DMS79 treated with DMSO at 0.1 percent for 48 hours (cell line): ENCODE results near the gene SHOC2.

ENCODE experiments used
- DNase-seq: peaks from one replicate; lab custom pipeline; 2025; lab: John Stamatoyannopoulos, UW

The SHOC2 gene

DNA sequence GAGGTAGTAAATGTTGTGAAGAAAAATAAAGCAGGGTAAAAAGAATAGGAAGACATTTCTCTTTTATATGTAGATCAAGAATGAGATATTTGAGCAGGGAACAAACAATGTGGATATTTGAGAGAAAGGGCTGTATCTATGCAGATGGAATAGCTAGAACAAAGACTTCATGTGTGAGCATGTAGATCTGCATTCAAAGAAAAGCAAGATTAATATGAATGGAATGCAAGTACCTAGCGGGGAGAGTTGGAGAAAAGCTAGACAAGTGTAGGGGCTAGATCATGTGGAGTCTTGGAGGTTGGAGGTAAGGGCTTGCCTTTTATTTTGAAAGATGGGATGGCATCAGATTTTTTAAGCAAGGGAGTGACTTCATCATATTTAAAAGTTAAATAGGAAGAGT, 27.1 kb downstream of the SHOC2 start:
- DNase-seq: no peak

DNA sequence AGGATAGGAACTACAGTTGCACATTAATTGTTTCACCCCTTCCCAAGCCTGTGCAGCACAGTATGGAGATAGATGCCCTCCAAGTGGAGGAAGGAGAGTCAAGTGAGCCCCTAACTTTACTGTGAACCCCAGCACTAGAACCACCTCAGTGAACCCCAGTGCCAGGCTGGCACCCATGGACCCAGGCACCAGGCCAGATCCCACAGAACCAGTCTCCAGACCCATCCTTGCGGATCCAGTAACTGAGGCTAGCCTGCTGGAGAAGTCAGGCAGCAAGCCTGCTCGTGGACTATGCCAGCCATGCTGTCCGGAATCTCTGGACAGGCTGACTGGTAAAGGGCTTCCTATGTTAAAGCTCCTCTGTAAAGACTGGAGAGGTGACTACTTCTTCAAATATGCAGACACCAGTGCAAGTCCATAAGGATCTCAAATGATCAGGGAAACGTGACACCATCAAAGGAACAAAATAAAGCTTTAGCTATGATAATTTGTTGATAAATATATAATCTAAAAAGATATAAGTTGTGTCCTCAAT, 27.7 kb downstream of the SHOC2 start:
- DNase-seq: no peak

DNA sequence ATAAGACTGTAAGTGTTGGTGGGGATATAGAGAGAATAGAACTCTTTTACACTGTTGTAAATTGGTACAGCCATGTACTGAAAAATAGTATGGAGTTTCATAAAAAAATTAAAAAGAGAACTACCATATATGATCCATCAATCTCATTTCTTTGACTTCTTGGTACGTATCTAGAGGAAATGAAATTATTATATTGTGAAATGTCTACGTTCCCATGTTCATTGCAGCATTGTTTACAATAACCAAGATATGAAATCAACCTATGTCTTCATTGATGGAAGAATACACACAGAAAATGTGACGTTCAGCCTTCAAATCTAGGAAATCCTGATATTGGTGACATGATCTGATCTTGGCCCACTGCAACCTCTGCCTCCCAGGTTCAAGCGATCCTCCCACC, 32.0 kb downstream of the SHOC2 start:
- DNase-seq: no peak

DNA sequence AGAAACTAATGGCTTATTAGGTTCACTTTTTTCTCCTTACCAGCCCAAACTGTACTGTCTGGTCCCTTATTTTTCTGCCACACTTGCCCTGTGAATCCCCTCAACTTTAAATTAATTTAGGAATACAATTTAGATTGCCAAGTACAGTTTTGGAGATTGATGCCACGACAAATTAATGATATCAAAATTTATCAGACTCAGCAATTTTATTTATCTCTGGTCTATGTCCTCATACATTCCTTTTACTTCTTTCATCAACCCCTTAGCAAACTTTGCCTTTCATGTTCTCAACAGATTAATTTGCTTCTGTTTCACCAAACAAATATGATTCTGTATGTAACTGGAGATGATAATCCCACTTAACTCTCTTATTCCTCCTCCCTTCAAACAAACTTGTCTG, 38.2 kb downstream of the SHOC2 start:
- DNase-seq: no peak

DNA sequence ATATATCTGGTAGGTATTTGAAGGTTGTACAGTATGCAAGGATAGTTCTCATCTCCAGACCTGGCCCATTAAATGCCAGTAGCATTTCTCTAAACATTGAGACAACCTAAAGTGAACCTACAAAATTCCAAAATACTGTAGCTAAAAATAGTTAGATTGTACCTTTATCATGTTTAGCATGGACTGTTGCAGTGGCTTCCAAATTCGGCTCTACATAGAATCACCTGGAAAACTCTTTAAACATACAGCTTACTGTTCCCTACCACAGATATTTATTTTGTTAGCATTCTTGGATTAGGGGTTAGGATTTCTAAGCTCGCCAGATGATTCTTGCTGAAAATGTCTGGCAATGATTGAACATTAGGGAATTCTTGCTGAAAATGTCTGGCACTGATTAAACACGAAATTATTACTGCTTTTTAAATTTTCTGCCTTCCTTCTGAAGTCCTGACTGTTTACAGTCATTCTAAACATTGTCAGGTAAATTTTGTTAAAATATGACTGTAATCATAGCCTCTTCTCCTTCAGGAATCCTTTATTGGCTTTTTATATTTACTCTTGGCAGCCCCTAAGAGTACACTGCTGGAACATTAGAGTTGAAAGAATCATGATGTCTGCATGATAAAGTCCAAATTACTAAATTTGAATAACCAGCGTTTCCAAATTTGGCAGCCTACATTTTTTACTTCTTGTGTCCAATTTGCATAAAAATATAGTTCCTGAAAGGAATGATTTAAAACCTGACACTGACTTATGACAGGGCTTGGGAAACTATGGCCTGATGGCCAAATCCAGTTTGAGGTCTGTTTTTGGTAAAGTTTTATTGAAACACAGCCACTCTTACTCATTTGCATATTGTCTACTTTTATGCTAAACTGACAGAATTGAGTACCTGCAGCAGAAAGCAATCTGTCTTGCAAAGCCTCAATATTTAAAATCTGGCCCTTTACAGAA, 40.3 kb downstream of the SHOC2 start:
- DNase-seq: no peak

DNA sequence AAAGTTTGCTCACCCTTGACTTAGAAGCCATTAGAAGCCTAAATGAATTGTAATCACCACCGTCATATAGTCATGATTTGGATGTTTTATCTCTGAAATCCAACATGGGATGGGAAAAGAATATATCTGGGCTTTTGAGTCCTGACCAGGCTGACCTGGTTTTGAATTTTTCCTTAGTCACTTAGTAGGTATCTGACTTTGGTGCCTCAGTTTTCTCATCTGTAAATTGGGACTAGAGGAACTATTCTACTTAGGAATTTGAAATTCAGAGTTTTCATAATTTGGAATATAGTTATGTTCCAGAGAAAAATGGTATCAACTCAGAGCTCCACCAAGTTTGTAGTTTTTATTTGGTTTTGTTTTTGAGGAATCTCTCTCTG, 40.9 kb downstream of the SHOC2 start:
- DNase-seq: no peak

DNA sequence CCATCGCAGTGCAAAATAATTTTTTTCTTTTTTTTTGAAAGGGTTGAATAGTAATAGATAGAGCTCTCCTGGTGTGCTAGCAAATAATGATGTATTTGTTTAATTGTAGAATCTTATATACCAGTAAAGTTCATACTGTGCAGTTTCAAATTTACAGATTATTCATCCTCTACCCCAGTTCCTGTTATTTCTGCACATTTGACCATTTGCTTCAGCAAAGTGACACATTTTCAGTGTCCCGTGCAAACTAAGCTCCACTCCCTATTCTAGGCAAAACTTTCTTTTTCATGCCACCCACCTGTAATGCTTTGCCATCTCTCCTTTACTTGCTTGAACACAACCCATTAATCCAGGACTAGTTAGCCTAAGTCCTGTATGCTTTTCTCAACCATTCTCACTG, 43.0 kb downstream of the SHOC2 start:
- no peak for DNase-seq

DNA sequence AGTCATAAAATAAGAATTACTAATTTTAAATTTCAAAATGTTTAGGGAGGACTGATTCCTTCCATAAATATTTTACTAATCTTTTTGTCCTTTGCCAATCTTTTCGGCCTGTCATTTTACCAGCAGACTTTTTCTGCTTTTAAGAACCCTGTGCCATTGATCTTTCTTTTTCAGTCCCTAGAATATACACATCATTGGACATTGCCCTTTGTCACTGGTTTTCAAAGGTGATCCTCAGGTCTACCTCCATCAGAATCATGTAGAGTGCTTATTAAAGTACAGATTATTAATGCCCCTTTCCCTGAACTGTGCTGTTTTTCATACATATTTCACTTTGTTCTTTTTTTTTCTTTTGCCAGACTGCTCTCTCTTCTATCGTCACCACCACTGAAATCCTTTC, 43.8 kb downstream of the SHOC2 start:
- no peak for DNase-seq

DNA sequence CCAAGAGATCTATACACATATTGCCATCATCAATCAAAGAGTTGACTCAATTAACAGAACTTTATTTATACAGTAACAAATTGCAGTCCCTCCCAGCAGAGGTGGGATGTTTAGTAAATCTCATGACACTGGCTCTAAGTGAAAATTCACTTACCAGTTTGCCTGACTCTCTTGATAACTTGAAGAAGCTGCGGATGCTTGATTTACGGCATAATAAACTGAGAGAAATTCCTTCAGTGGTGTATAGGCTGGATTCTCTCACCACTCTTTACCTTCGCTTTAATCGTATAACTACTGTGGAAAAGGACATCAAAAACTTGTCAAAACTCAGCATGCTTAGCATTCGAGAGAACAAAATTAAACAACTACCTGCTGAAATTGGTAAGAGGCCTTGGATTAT, 45.3 kb downstream of the SHOC2 start:
- DNase-seq: no peak

DNA sequence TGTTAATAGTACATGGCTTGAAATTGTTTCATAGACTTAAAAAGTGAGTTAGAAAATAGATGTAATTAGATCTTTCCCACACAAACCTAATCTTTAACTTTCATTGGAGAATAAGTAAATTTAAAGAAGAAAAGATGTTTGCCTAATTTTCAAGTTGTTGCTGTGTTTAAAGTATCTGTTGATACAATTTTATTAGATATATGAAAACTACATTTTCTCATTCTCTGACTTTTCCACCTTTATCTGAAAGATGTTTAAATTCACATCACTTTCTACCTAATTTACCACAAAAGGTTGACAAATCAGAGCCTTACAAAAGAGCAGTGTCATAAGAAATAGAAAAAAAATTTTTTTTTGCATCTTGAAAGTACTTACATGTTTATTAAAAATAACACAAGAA, 45.8 kb downstream of the SHOC2 start:
- no peak for DNase-seq

DNA sequence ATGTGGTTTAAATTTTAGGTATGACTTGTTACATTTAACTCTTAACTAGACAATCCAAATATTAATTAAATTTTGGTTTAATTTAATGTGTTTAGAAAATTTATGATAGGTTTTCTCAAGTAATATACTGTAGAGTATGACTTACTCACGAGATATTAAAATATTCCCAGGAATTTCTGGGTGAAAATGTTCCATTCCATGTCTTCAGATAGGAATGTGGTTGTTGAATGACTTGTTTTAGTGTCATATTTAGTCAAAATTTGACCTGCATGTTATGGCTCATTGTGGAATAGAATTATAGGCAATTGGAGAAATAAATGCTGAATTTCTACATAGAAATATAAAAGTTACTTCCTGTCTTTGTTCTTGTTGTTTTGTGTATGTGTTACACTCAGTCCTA, 46.7 kb downstream of the SHOC2 start:
- DNase-seq: no peak

DNA sequence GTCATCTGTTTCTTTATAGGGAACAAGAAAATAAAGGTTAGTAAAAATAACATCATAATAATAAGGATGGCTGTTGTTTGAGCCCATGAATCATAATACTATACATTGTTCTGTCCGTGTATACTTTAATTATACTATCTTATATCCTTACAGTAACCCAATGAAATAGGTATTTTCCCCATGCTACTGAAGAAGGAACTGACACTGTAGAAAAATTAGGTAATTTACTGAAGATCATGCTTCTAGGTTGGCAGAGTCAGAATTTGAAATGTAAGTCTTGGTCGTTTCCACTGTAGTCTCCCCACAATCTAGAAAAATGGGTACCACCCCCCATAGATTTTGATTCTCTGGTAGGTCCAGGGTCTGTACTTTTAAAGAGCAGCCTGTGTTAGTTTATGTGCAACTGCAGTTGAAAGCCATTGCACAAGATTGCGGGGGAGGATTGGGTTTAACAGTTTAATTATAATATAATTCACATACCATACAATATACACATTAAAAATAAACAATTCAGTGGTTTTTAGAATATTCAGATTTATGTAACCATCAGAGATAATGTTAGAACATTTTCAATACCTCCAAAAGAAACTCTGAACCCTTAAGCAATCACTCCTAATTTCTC, 47.7 kb downstream of the SHOC2 start:
- DNase-seq: no peak

DNA sequence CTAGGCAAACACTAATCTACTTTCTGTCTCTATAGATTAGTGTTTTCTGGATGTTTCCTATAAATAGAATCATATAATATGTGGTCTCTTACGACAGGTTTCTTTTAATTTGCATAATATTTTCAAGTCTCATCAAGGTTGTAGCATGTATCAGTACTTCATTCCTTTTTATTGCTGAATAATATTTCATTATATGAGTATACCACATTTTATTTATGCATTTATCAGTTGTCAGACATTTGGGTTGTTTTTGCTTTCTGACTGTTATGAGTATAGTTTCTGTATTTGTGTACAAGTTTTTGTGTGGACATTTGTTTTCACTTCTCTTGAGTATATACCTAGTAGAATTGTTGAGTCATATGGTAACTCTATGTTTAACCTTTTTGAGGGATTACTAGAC, 48.2 kb downstream of the SHOC2 start:
- no peak for DNase-seq

DNA sequence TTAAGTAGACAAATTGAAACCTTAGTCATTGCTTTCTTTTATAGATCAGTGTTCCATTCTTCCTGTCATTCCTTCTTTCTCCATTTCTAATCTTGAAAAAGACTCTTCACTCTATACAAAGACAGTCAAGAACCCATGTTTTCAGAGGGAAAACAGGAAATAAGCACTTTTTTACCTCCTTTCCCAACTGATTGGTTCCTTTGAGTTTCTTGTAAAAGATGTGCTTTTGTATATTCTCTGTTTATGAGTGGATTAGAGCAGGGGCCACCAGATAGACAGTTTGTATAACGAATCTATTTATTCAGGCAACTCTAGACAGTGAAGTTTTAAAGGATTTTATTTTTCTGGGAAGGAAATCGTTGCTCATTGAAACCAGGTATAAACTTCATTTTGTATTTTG, 49.8 kb downstream of the SHOC2 start:
- DNase-seq: no peak

DNA sequence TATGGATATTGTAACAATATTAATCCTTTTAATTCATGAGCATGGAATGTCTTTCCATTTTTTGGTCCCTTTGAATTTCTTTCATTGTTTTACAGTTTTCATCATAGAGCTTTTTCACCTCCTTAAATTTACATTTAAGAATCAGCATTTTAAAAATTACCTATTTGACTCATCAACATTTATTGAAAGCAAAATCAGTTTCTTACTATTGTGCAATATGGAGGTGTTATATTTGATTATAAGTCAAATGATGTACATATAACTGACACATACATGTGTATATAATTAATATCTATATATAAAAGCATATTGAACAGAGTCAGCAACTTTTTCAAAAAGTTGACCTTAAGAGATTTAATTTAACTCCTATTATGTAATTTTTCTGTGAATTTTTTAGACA, 52.2 kb downstream of the SHOC2 start:
- DNase-seq: no peak

DNA sequence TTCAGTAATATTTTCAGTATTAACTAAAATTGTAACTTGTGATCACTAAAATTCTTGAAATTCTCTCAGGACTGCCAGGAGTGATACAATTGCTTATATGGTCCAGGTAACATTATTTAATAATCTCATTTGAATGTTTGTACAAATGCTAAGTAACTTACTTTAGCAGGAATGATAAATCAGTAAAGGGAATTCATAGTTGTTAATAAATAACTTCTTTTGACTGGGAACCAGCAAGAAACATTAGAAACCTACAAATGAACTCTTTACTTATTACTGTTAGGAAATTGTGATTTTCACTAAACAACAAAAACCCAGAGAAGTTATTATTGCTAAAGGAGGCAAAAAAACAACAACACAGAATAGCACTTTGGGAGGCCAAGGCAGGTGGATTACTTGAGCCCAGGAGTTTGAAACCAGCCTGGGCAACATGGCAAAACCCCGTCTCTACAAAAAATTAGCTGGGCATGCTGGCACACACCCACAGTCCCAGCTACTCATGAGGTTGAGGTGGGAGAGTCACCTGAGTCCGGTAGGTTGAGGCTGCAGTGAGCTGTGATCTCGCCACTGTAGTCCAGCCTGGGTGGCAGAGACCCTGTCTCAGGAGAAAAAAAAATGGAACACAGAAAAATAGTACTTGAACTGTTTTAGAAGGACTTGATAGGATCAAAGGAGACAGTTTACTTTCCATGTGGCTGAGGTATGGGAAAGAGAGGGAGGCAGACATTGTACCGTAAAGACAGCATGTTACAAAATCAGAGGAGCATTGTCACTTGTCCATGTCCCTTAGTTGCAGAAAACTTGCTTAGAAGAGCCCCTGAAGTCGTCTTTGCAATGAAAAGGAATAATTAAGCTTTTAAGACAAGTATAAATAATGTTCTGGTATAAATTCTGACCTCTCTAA, 53.1 kb downstream of the SHOC2 start:
- no peak for DNase-seq

DNA sequence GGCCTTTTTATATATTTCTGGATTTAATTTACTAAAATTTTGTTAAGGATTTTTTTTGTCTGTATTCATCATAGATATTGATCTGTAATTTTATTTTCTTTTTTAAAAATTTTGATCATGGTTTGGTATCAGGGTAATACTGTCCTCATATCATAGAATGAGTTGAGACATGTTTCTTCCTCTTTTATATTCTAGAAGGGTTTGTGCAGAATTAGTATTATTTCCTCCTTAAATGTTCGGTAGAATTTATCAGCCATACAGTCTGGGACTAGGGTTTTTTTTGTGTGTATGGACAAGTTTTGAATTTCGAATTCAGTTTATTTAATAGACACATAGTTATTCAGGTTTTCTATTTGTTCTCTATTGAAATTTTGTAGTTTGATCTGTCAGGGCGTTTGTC, 54.0 kb downstream of the SHOC2 start:
- DNase-seq: no peak

DNA sequence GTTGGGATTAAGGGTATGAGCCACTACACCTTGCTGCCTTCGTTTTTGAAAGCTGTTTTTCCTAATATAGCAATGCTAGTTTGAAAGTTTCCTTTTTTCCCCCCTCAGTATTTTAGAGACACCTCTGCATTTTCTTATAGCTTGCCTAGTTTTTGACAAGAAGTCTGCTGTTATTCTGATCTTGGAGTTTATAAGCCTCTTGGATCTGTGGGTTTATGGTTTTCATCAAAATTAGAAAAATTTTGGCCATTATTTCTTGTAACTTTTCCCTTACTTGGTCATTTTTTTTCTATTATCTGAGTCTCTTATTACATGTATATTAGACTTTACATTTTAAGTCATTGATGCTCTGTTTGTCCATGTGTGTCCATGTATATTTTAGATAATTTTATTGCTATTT, 57.2 kb downstream of the SHOC2 start:
- DNase-seq: no peak

DNA sequence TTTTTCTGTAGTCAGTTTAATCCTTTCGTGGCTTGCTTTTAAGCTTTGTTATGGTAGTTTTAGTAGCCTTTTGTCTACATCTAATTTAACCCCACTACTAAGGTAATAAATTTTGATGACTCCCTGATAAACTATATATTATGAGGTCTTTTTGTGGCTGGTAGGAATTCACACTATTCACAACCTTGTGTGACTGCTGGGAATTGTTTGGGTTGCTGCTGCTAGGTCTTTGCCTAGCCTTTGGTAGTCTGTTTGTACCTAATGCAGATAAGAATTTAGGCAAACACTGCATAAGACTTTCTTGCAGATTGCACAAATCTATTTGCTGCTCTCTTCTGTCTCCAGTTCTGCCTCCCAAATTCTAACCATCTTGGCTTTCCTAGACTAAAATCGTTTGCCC, 58.3 kb downstream of the SHOC2 start:
- no peak for DNase-seq

DNA sequence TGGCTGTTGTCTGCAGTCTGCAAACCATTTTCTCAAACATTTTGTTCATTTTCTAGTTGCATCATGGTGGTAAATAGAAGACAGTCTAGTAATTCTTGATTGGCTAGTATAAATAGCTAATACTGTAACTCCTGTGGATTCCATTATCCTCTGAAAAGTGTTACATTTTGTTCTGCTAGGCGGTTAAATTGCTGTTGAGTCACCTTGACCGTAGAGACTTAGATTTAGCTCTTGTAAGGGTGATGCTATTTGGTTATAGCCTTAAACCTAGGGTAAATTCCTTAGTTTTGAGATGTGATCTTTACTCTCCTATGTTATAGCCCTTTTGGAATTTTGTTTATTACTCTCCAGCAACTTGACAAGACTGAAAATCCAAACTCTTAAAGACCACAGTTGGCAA, 58.8 kb downstream of the SHOC2 start:
- no peak for DNase-seq

DNA sequence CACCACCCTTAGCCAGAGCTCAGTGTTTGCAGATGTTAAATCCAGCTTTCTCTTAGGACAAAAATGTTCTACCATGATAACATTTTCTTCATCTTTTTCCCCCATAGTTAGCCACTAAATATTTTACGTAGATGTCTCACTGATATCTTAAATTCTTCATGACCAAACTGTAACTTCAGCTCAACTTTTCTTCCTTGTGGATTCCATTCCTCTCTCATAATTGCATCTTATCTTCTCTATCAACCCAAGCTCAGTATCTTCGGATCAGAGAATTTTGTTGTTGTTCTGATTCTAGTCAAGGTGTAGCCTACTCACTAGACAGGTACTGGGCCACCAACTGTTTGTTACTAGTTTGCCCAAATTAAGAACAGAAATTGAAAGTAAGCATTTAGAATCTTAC, 60.2 kb downstream of the SHOC2 start:
- no peak for DNase-seq

DNA sequence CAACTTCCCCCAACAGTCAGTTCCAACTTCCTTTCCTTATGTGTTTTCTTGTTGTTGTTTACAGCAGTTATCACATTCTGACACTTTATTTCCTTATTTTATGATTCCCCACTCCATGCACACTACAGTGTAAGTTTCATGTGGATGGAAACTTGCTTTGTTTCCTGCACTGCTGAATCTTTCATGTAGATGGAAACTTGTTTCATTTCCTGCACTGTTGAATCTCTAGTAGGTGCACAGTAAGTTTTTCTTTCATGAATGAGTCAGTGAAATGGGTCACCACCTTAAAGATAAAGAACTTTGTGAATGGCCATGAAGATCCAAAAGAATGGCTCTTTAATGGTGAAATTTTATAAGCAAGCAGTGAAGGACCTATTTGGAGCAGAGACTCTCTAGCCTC, 61.4 kb downstream of the SHOC2 start:
- DNase-seq: no peak

DNA sequence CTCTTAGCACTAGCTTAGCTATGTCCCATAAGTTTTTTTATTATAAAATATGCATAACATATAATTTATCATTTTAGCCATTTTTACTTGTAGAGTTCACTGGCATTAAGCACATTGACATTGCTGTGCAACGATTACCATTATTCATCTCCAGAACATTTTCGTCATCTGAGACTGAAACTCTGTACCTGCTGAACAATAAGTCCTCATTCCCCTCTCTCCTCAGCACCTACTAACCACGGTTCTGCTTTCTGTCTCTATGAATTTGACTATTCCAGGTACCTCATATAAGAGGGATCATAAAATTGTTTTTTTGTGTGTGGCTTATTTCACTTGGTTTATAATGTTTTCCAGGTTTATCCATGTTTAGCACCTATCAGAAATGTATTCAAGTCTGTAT, 64.1 kb downstream of the SHOC2 start:
- no peak for DNase-seq
